Skeletal muscle tissue (tissue), 4 donors: ENCODE data around the gene AIM2. TPM values are rescaled to one million over a fixed set of nuclear protein-coding genes. Genes with fewer than 3 reads are reported as not detected.
"Not testable (repeated sequence)": the region's sequence is repeated elsewhere in the genome, so short reads cannot be mapped to it uniquely, and the experiment has no call there.

ENCODE experiments used
- H3K27ac ChIP-seq: one replicate; pipeline ENCODE4 v1.7.0; 2013; ENCODE audit warnings: mild to moderate bottlenecking, low read depth, low read length, inconsistent platforms
- H3K27me3 ChIP-seq, 3 donors: one replicate each; pipeline ENCODE4 v1.7.0; 2013; ENCODE audit warnings: low read length in 3 of 3; ENCODE audit not compliant: control insufficient read depth in 3 of 3, insufficient read depth in 3 of 3
- H3K36me3 ChIP-seq, 3 donors: one replicate each; pipeline ENCODE4 v1.7.0; 2013; ENCODE audit warnings: low read length in 3 of 3; ENCODE audit not compliant: control insufficient read depth in 3 of 3, insufficient read depth in 3 of 3
- H3K4me1 ChIP-seq, 3 donors: one replicate each; pipeline ENCODE4 v1.7.0; 2013; ENCODE audit warnings: low read length in 3 of 3, mild to moderate bottlenecking in 3 of 3; ENCODE audit not compliant: control insufficient read depth in 3 of 3, insufficient read depth in 3 of 3
- H3K4me3 ChIP-seq, 3 donors: one replicate each; pipeline ENCODE4 v1.7.0; 2013; ENCODE audit warnings: low read length in 3 of 3
- H3K9ac ChIP-seq, 3 donors: one replicate each; pipeline ENCODE4 v1.7.0; 2013; ENCODE audit warnings: low read length in 3 of 3, mild to moderate bottlenecking in 3 of 3, moderate library complexity in 2 of 3, low read depth in 1 of 3
- H3K9me3 ChIP-seq, 3 donors: one replicate each; pipeline ENCODE4 v1.7.0; 2013; ENCODE audit warnings: low read length in 3 of 3; ENCODE audit not compliant: control insufficient read depth in 3 of 3
- total RNA-seq: library from RNA; depleted of rRNA; stranded (reverse); fragments of >200 nt; gene quantifications from one replicate; pipeline ENCODE4 v1.2.3, GENCODE V29; 2014
- donor health status: Osteomylitis.

The AIM2 gene
- total RNA-seq, result 0.52 TPM

GRCh38 chr1:159076438-159077119 is at the start of gene AIM2:
AIM2 (minus strand) TSS chr1:159076766; CDS start chr1:159073499, 3,267 bp downstream.
- no peaks in the 10 kb centered on the region for H3K9me3 ChIP-seq
- no peaks in the 10 kb centered on the region for H3K36me3 ChIP-seq
- H3K9ac ChIP-seq, result no peak within 1 kb of the TSS
- H3K4me1 ChIP-seq, result no peaks in the 10 kb centered on the region
- no peak within 1 kb of the TSS for H3K4me3 ChIP-seq
- H3K27ac ChIP-seq, result peak within 1 kb of the TSS; percentile 52
- H3K27me3 ChIP-seq, result no peaks in the 10 kb centered on the region

GRCh38 chr1:159123587-159123986 is 47.0 kb upstream of the AIM2 start:
- Histone ChIP-seq H3K4me1 (no peaks in the 10 kb centered on the region), H3K4me3 (no peak overlapping the region), H3K9me3 (no peaks in the 10 kb centered on the region), H3K36me3 (no peaks in the 10 kb centered on the region), H3K27ac (no peak overlapping the region), H3K27me3 (no peaks in the 10 kb centered on the region), H3K9ac (no peak overlapping the region)

- no peaks in the 10 kb centered on the region for H3K27me3 ChIP-seq
- no peak overlapping the region for H3K27ac ChIP-seq
- H3K36me3 ChIP-seq, result no peaks in the 10 kb centered on the region
- no peaks in the 10 kb centered on the region for H3K9me3 ChIP-seq
- H3K4me3 ChIP-seq, result no peak overlapping the region
- H3K9ac ChIP-seq, result no peak overlapping the region
- H3K4me1 ChIP-seq, result no peaks in the 10 kb centered on the region
Observed at GRCh38 chr1:159122005-159122621, 45.5 kb upstream of the AIM2 start.

- Histone ChIP-seq H3K4me3 (no peak overlapping the region), H3K9ac (no peak overlapping the region), H3K27ac (no peak overlapping the region), H3K27me3 (no peaks in the 10 kb centered on the region), H3K9me3 (no peaks in the 10 kb centered on the region), H3K4me1 (no peaks in the 10 kb centered on the region), H3K36me3 (no peaks in the 10 kb centered on the region)
Observed at GRCh38 chr1:159121526-159121925, 45.0 kb upstream of the AIM2 start.

GRCh38 chr1:159120317-159120716 is 43.8 kb upstream of the AIM2 start:
- Histone ChIP-seq H3K4me1 (no peaks in the 10 kb centered on the region), H3K27me3 (no peaks in the 10 kb centered on the region), H3K27ac (no peak overlapping the region), H3K9ac (no peak overlapping the region), H3K36me3 (no peaks in the 10 kb centered on the region), H3K9me3 (no peaks in the 10 kb centered on the region), H3K4me3 (no peak overlapping the region)

GRCh38 chr1:159113596-159114433 is 37.2 kb upstream of the AIM2 start:
- no peaks in the 10 kb centered on the region for H3K9me3 ChIP-seq
- H3K27ac ChIP-seq, result no peak overlapping the region
- peak overlapping the region in 1 of 3 donors; percentile 10 for H3K9ac ChIP-seq
- H3K27me3 ChIP-seq, result no peaks in the 10 kb centered on the region
- no peak overlapping the region for H3K4me3 ChIP-seq
- H3K4me1 ChIP-seq, result peaks cover 0 to 2% (median 0%) of the 10 kb centered on the region in 3 donors
- no peaks in the 10 kb centered on the region for H3K36me3 ChIP-seq

GRCh38 chr1:159103021-159103420 is 26.5 kb upstream of the AIM2 start:
- not testable (repeated sequence) for H3K9me3 ChIP-seq, H3K27me3 ChIP-seq, H3K4me3 ChIP-seq, H3K27ac ChIP-seq, H3K4me1 ChIP-seq, H3K36me3 ChIP-seq, H3K9ac ChIP-seq

- Histone ChIP-seq H3K36me3 (no peaks in the 10 kb centered on the region), H3K9ac (no peak overlapping the region), H3K4me3 (no peak overlapping the region), H3K4me1 (no peaks in the 10 kb centered on the region), H3K27me3 (peaks cover 0 to 6% (median 0%) of the 10 kb centered on the region in 3 donors), H3K27ac (no peak overlapping the region), H3K9me3 (no peaks in the 10 kb centered on the region)
Observed at GRCh38 chr1:159100589-159100988, 24.0 kb upstream of the AIM2 start.

- Histone ChIP-seq H3K9me3 (no peaks in the 10 kb centered on the region), H3K27ac (no peak overlapping the region), H3K9ac (no peak overlapping the region), H3K27me3 (no peaks in the 10 kb centered on the region), H3K36me3 (no peaks in the 10 kb centered on the region), H3K4me3 (no peak overlapping the region), H3K4me1 (no peaks in the 10 kb centered on the region)
Observed at GRCh38 chr1:159098596-159098995, 22.0 kb upstream of the AIM2 start.
